ENCODE measurements around the gene CPNE8.

GRCh38 chr12:38813923-38814322, 91.5 kb downstream of the CPNE8 start:
- TF ChIP-seq EZH2phosphoT487 (IDR thresholded peaks at IDR 0.05; ENCODE audit: insufficient read depth, low read depth): no peak
- TF ChIP-seq EZH2 (IDR thresholded peaks at IDR 0.05; ENCODE audit: insufficient read depth, poor library complexity, severe bottlenecking): no peak

Measured in GM23248 (cell line).